ENCODE data around the gene PLPP2.

GRCh38 chr19:310141-310651 is 19.0 kb upstream of the PLPP2 start:
- TF ChIP-seq CTCF (IDR thresholded peaks at IDR 0.05) (no peak), EP300 (IDR thresholded peaks at IDR 0.05) (no peak)
